HG02610 (cell line): ENCODE data around the gene SLC44A1.
A peak's percentile ranks its signal among the peaks of the same experiment; 100 is the strongest.

Experiments used
- ATAC-seq: cut with Tn5 transposase; IDR thresholded peaks from one replicate; pipeline ENCODE4 v1.9.1; 2021; ENCODE audit warnings: mild to moderate bottlenecking, moderate library complexity; ENCODE audit not compliant: unreplicated experiment

SLC44A1 gene

GRCh38 chr9:105331160-105331559, 86.7 kb downstream of the SLC44A1 start:
- no peak for ATAC-seq

- no peak for ATAC-seq
These were observed 87.3 kb downstream of the SLC44A1 start for GRCh38 chr9:105331755-105332154.

GRCh38 chr9:105332471-105332870, 88.0 kb downstream of the SLC44A1 start:
- no peak for ATAC-seq

GRCh38 chr9:105333076-105333475, 88.6 kb downstream of the SLC44A1 start:
- no peak for ATAC-seq

- no peak for ATAC-seq
These were observed 89.4 kb downstream of the SLC44A1 start for GRCh38 chr9:105333811-105334210.

- no peak for ATAC-seq
These were observed 93.9 kb downstream of the SLC44A1 start for GRCh38 chr9:105338308-105338707.

- ATAC-seq, result peak; percentile 68
These were observed 95.4 kb downstream of the SLC44A1 start for GRCh38 chr9:105339849-105340248.

GRCh38 chr9:105341434-105342146, 97.1 kb downstream of the SLC44A1 start:
- peak; percentile 65 for ATAC-seq

GRCh38 chr9:105342147-105342505, 97.7 kb downstream of the SLC44A1 start:
- ATAC-seq, result no peak

- no peak for ATAC-seq
These were observed 99.8 kb downstream of the SLC44A1 start for GRCh38 chr9:105344283-105344682.

- no peak for ATAC-seq
These were observed 101.2 kb downstream of the SLC44A1 start for GRCh38 chr9:105345626-105346025.

GRCh38 chr9:105346273-105346672, 101.8 kb downstream of the SLC44A1 start:
- ATAC-seq, result no peak

- no peak for ATAC-seq
These were observed 110.0 kb downstream of the SLC44A1 start for GRCh38 chr9:105354448-105354847.

GRCh38 chr9:105355781-105356180, 111.3 kb downstream of the SLC44A1 start:
- ATAC-seq, result peak; percentile 66

- peak; percentile 82 for ATAC-seq
These were observed 113.5 kb downstream of the SLC44A1 start for GRCh38 chr9:105357937-105358336.

- ATAC-seq, result peak; percentile 67
These were observed 115.4 kb downstream of the SLC44A1 start for GRCh38 chr9:105359892-105360291.

- ATAC-seq, result no peak
These were observed 115.9 kb downstream of the SLC44A1 start for GRCh38 chr9:105360344-105360743.

GRCh38 chr9:105361873-105362272, 117.4 kb downstream of the SLC44A1 start:
- no peak for ATAC-seq

- no peak for ATAC-seq
These were observed 118.0 kb downstream of the SLC44A1 start for GRCh38 chr9:105362470-105362869.

- ATAC-seq, result no peak
These were observed 119.4 kb downstream of the SLC44A1 start for GRCh38 chr9:105363837-105364236.

- ATAC-seq, result no peak
These were observed 125.5 kb downstream of the SLC44A1 start for GRCh38 chr9:105369911-105370310.

GRCh38 chr9:105373723-105374122, 129.3 kb downstream of the SLC44A1 start:
- no peak for ATAC-seq

- ATAC-seq, result no peak
These were observed 130.9 kb downstream of the SLC44A1 start for GRCh38 chr9:105375323-105375722.
